Kidney capillary endothelial cell (primary cell): Measurements from ENCODE around the gene ARHGAP26.

Source experiments
- DNase-seq: peaks from one replicate; pipeline ENCODE4 v3.0.0-alpha.2; 2018; ENCODE audit warnings: low spot score

ARHGAP26 gene

GRCh38 chr5:142753116-142753631 lies 17.0 kb upstream of the ARHGAP26 start:
- DNase-seq: no peak

- DNase-seq: no peak
Measured at GRCh38 chr5:142754031-142754430, 16.1 kb upstream of the ARHGAP26 start.

GRCh38 chr5:142756576-142756975 lies 13.6 kb upstream of the ARHGAP26 start:
- no peak for DNase-seq

- DNase-seq: no peak
Measured at GRCh38 chr5:142757564-142757963, 12.6 kb upstream of the ARHGAP26 start.

GRCh38 chr5:142758062-142758795 lies 11.9 kb upstream of the ARHGAP26 start:
- DNase-seq: no peak

GRCh38 chr5:142758796-142759145 lies 11.4 kb upstream of the ARHGAP26 start:
- no peak for DNase-seq

- no peak for DNase-seq
Measured at GRCh38 chr5:142763701-142764100, 6.5 kb upstream of the ARHGAP26 start.

- no peak for DNase-seq
Measured at GRCh38 chr5:142767178-142767577, 3.0 kb upstream of the ARHGAP26 start.

- no peak for DNase-seq
Measured at GRCh38 chr5:142767911-142768310, 2.3 kb upstream of the ARHGAP26 start.

GRCh38 chr5:142769251-142769792 lies 855 bp upstream of the ARHGAP26 start:
- no peak for DNase-seq

GRCh38 chr5:142770650-142771609 lies 753 bp downstream of the ARHGAP26 start:
- DNase-seq: no peak

- DNase-seq: no peak
Measured at GRCh38 chr5:142771666-142772065, 1.5 kb downstream of the ARHGAP26 start.

- no peak for DNase-seq
Measured at GRCh38 chr5:142772446-142773293, 2.5 kb downstream of the ARHGAP26 start.

- no peak for DNase-seq
Measured at GRCh38 chr5:142777099-142777498, 6.9 kb downstream of the ARHGAP26 start.

GRCh38 chr5:142777850-142778249 lies 7.7 kb downstream of the ARHGAP26 start:
- no peak for DNase-seq

GRCh38 chr5:142779163-142779840 lies 9.1 kb downstream of the ARHGAP26 start:
- DNase-seq: no peak

- no peak for DNase-seq
Measured at GRCh38 chr5:142780871-142781270, 10.7 kb downstream of the ARHGAP26 start.

GRCh38 chr5:142782976-142783530 lies 12.9 kb downstream of the ARHGAP26 start:
- DNase-seq: no peak

- DNase-seq: no peak
Measured at GRCh38 chr5:142783601-142784341, 13.6 kb downstream of the ARHGAP26 start.

- no peak for DNase-seq
Measured at GRCh38 chr5:142784401-142784955, 14.3 kb downstream of the ARHGAP26 start.
